Smooth muscle cell (in vitro differentiated cells): ENCODE results near the gene SCYGR6. TPM values are rescaled to one million over a fixed set of nuclear protein-coding genes. Genes with fewer than 3 reads are reported as not detected.

Source experiments
- DNase-seq: peaks from one replicate; lab custom pipeline; 2025; ENCODE audit not compliant: unreplicated experiment; lab: John Stamatoyannopoulos, UW
- H2AFZ ChIP-seq: fragments of 200-600 bp; sonication (generic); 2 replicates; pipeline ENCODE4 v1.6.0; 2016; ENCODE audit warnings: antibody characterized with exemption, low read depth, mild to moderate bottlenecking
- H3F3A ChIP-seq: fragments of 200-600 bp; sonication (generic); 2 replicates; pipeline ENCODE4 v1.6.0; 2017; ENCODE audit warnings: antibody characterized with exemption, low read depth
- H3K27ac ChIP-seq: fragments of 200-600 bp; sonication (generic); 2 replicates; pipeline ENCODE4 v1.5.1; 2016; ENCODE audit warnings: low read depth, mild to moderate bottlenecking
- H3K27me3 ChIP-seq: fragments of 200-600 bp; sonication (generic); 2 replicates; pipeline ENCODE4 v1.6.1; 2016; ENCODE audit warnings: low read depth, mild to moderate bottlenecking
- H3K36me3 ChIP-seq: fragments of 200-600 bp; sonication (generic); 2 replicates; pipeline ENCODE4 v1.5.1; 2016; ENCODE audit warnings: low read depth
- H3K4me1 ChIP-seq: fragments of 200-600 bp; sonication (generic); 2 replicates; pipeline ENCODE4 v1.5.1; 2016; ENCODE audit warnings: low read depth
- H3K4me2 ChIP-seq: fragments of 200-600 bp; sonication (generic); 2 replicates; pipeline ENCODE4 v1.6.0; 2016; ENCODE audit warnings: mild to moderate bottlenecking
- H3K4me3 ChIP-seq: fragments of 200-600 bp; sonication (generic); 2 replicates; pipeline ENCODE4 v1.5.1; 2016; ENCODE audit warnings: mild to moderate bottlenecking
- H3K79me2 ChIP-seq: fragments of 200-600 bp; sonication (generic); 2 replicates; pipeline ENCODE4 v1.6.0; 2016; ENCODE audit warnings: low read depth, mild to moderate bottlenecking
- H3K9ac ChIP-seq: fragments of 200-600 bp; sonication (generic); 2 replicates; pipeline ENCODE4 v1.6.0; 2016; ENCODE audit warnings: low read depth
- H3K9me3 ChIP-seq: fragments of 200-600 bp; sonication (generic); replicated peaks from 2 replicates; pipeline ENCODE4 v1.5.1; 2016; ENCODE audit warnings: low read depth
- H4K20me1 ChIP-seq: fragments of 200-600 bp; sonication (generic); 2 replicates; pipeline ENCODE4 v1.6.0; 2016; ENCODE audit warnings: low read depth
- WGBS: methylation state at CpG from one replicate; pipeline ENCODE4 v1.1.7; 2016; ENCODE audit warnings: low lambda C conversion rate; 5-methylcytosine and 5-hydroxymethylcytosine counted together
- polyA plus RNA-seq: library from polyadenylated mRNA; unstranded; fragments of >200 nt; fragmentation: Nextera tagmentation; extraction: Ambion mirVana; gene quantifications from 2 replicates; pipeline ENCODE4 v1.2.1, GENCODE V29; 2016
- total RNA-seq: library from RNA; depleted of rRNA; stranded (reverse); fragments of >200 nt; gene quantifications from 2 replicates; pipeline ENCODE4 v1.2.3, GENCODE V29; 2014
- TF ChIP-seq, protein P1 (sequence below): fragments of 200-600 bp; sonication (generic); IDR thresholded peaks from 2 replicates; pipeline ENCODE4 v1.5.1; 2017; ENCODE audit warnings: borderline replicate concordance, mild to moderate bottlenecking, antibody characterized with exemption; ENCODE audit not compliant: insufficient read depth, poor library complexity, severe bottlenecking

SCYGR6 gene, protein sequence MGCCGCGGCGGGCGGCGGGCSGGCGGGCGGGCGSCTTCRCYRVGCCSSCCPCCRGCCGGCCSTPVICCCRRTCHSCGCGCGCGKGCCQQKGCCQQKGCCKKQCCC
- total RNA-seq (not detected in 2 replicates), polyA plus RNA-seq (not detected in 2 replicates)

DNA sequence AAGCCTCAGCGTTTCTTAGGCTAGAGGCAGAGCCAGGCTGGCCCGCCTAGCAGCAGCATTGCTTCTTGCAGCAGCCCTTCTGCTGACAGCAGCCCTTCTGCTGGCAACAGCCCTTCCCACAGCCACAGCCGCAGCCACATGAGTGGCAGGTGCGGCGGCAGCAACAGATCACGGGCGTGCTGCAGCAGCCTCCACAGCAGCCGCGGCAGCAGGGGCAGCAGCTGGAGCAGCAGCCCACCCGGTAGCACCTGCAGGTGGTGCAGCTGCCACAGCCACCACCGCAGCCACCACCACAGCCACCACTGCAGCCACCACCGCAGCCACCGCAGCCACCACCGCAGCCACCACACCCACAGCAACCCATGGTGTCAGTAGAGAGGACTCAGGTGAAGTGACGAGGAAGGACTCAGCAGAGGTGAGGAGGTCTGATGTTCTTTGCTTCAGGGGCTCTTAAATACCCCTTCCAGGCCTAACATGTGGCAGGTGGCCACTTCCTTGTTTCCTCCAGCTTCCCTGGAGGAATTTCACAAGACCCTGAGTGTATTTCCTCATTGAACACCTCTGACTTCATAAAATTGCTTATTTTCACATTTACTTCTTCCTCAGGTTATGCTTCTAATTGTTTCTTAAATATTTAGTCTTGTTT is at the start of gene SCYGR6:
Gene SCYGR6, minus strand, starts transcription at position 364 of the 646 bp plus-strand sequence. Its CDS starts 0 bp downstream, at position 364.
- Histone ChIP-seq H3K9me3 (no peaks in the 10 kb centered on the region), H3K4me1 (no peaks in the 10 kb centered on the region), H3K27ac (no peak within 1 kb of the TSS), H3K79me2 (no peaks in the 10 kb centered on the region), H3F3A (no peaks in the 10 kb centered on the region), H3K27me3 (no peaks in the 10 kb centered on the region), H3K4me2 (no peak within 1 kb of the TSS), H4K20me1 (no peaks in the 10 kb centered on the region), H2AFZ (no peak within 1 kb of the TSS), H3K36me3 (no peaks in the 10 kb centered on the region), H3K9ac (no peak within 1 kb of the TSS), H3K4me3 (no peak within 1 kb of the TSS)
- 97% methylated on average over 11 of the region's 15 CpGs for WGBS
- TF ChIP-seq, protein P1, sequence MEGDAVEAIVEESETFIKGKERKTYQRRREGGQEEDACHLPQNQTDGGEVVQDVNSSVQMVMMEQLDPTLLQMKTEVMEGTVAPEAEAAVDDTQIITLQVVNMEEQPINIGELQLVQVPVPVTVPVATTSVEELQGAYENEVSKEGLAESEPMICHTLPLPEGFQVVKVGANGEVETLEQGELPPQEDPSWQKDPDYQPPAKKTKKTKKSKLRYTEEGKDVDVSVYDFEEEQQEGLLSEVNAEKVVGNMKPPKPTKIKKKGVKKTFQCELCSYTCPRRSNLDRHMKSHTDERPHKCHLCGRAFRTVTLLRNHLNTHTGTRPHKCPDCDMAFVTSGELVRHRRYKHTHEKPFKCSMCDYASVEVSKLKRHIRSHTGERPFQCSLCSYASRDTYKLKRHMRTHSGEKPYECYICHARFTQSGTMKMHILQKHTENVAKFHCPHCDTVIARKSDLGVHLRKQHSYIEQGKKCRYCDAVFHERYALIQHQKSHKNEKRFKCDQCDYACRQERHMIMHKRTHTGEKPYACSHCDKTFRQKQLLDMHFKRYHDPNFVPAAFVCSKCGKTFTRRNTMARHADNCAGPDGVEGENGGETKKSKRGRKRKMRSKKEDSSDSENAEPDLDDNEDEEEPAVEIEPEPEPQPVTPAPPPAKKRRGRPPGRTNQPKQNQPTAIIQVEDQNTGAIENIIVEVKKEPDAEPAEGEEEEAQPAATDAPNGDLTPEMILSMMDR = no peak
- DNase-seq = no peak

DNA sequence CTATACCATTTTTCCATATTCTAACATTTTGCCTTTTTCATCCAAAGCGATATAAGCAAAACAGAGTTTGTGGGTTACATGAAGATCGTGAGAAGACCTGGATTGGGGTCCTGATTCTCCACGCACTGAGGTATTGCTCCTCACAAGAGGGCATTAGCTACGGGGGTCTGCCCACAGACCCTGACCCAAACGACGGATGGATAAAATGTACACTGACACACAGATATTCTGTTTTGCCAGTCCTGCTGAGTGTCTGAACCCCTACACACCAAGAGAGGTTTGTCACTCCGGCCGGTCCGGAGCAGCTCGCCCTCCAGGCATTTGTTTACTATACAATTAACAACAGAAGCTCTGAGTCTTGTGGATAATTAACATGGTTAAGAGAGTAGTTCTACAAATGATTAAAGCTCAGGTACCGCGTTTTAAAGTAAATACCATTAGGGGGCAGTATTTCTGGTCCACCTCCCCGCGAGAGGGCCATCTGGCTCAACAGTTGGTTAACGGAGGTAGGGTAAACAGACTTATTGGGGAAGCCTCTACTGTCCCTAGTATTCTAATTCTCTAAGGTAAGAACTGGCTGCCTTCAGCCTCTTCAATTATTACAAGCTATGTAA is 49.6 kb upstream of the SCYGR6 start:
- Histone ChIP-seq H3K27ac (no peak overlapping the region), H3K4me3 (no peak overlapping the region), H3K79me2 (no peaks in the 10 kb centered on the region), H3K4me2 (no peak overlapping the region), H3K9me3 (no peaks in the 10 kb centered on the region), H3K4me1 (no peaks in the 10 kb centered on the region), H3F3A (no peaks in the 10 kb centered on the region), H4K20me1 (no peaks in the 10 kb centered on the region), H3K27me3 (no peaks in the 10 kb centered on the region), H3K36me3 (no peaks in the 10 kb centered on the region), H3K9ac (no peak overlapping the region), H2AFZ (no peak overlapping the region)
- TF ChIP-seq, protein P1 = peak; percentile 21
- WGBS = 46% methylated on average over 15 of the region's 15 CpGs
- DNase-seq = no peak

DNA sequence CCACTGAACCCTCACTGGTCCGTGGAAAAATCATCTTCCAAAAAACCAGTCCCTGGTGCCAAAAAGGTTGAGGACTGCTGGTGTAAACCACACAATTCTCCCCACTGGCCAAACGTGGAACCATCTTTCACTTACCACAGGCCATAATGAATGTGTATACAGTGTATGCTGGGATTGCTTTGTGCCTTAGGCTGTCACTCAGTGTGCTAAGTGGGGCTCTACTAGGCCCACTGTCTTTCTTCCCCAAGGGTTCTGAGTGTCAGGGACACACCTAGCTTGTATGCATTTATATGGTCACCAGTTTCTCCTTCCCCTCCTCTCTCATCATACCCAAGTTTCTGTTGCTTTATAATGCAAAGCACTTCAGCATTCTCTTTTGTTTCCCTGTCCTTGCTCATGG is 48.4 kb upstream of the SCYGR6 start:
- H2AFZ ChIP-seq = no peak overlapping the region
- H3K36me3 ChIP-seq = no peaks in the 10 kb centered on the region
- DNase-seq = no peak
- no peaks in the 10 kb centered on the region for H3F3A ChIP-seq
- no peaks in the 10 kb centered on the region for H3K79me2 ChIP-seq
- H3K27me3 ChIP-seq = no peaks in the 10 kb centered on the region
- TF ChIP-seq, protein P1 = no peak
- H4K20me1 ChIP-seq = no peaks in the 10 kb centered on the region
- H3K9ac ChIP-seq = no peak overlapping the region
- no peak overlapping the region for H3K4me3 ChIP-seq
- no peak overlapping the region for H3K27ac ChIP-seq
- WGBS = 64% methylated on average over 2 of the region's 2 CpGs
- no peak overlapping the region for H3K4me2 ChIP-seq
- no peaks in the 10 kb centered on the region for H3K9me3 ChIP-seq
- no peaks in the 10 kb centered on the region for H3K4me1 ChIP-seq

DNA sequence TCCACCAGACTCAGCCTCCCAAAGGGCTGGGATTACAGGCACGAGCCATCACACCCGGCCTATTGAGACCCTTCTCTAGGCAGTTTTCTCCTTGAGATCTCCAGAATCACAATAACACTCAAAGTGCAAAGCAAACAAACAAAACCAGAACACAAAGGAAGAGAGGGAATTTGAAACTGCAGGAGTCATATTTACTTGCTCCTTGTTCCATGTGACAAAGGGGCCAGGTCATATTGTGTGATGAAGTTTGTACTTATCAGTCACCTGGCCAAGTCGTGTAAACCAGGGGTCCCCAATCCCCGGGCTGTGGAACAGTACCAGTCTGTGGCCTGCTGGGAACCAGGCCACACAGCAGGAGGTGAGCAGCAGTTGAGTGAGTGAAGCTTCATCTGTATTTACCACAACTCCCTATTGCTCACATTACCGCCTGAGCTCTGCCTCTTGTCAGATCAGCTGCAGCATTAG is 47.7 kb upstream of the SCYGR6 start:
- no peak overlapping the region for H2AFZ ChIP-seq
- TF ChIP-seq, protein P1 = no peak
- WGBS = 88% methylated on average over 5 of the region's 5 CpGs

More for the DNA sequence above, 47.7 kb upstream of the SCYGR6 start:
- Histone ChIP-seq H3K4me2 (no peak overlapping the region), H3K9me3 (no peaks in the 10 kb centered on the region), H3K36me3 (no peaks in the 10 kb centered on the region), H3K27ac (no peak overlapping the region), H3K4me3 (no peak overlapping the region), H3F3A (no peaks in the 10 kb centered on the region), H3K79me2 (no peaks in the 10 kb centered on the region), H3K27me3 (no peaks in the 10 kb centered on the region), H3K9ac (no peak overlapping the region), H4K20me1 (no peaks in the 10 kb centered on the region), H3K4me1 (no peaks in the 10 kb centered on the region)
- DNase-seq = no peak
